HepG2 (cell line): Measurements from ENCODE around the gene RBX1. TPM values are rescaled to one million over a fixed set of nuclear protein-coding genes. Genes with fewer than 3 reads are reported as not detected.

Experiments
- ASH2L ChIP-seq: fragments of 300-600, 200-600 bp; sonication (generic); IDR thresholded peaks from 2 replicates; pipeline ENCODE4 v1.7.0; 2017; ENCODE audit warnings: low read depth, mild to moderate bottlenecking, moderate library complexity, mixed read lengths, low read length; ENCODE audit not compliant: insufficient read length
- GATA4 ChIP-seq: sonication (generic); IDR thresholded peaks from 2 replicates; pipeline ENCODE4 v1.6.1; 2016; ENCODE audit warnings: antibody characterized with exemption, low read depth, borderline replicate concordance
- MAZ ChIP-seq, 2 experiments: sonication (generic) in 1 of 2; formaldehyde crosslinking in 1 of 2; IDR thresholded peaks; 2 replicates each; pipeline versions ENCODE4 v1.5.0 to v1.6.1; 2012 to 2020; ENCODE audit warnings: low read depth in 2 of 2, mild to moderate bottlenecking in 2 of 2, borderline replicate concordance in 1 of 2, improper control_type of control experiment in 1 of 2, low read length in 1 of 2, missing genetic modification reagents in 1 of 2, moderate library complexity in 1 of 2
- NFE2 ChIP-seq: sonication (generic); formaldehyde crosslinking; IDR thresholded peaks from 2 replicates; pipeline ENCODE4 v1.4.0; 2020; ENCODE audit warnings: missing genetic modification reagents
- PCBP1 ChIP-seq: fragments of 200-400 bp; formaldehyde crosslinking; IDR thresholded peaks from 2 replicates; pipeline ENCODE4 v1.6.1; 2017; ENCODE audit warnings: mild to moderate bottlenecking, low read depth, low read length, borderline replicate concordance
- YY1 ChIP-seq: IDR thresholded peaks from 2 replicates; pipeline ENCODE4 v1.6.1; 2011; ENCODE audit warnings: low read length, low read depth, moderate library complexity, mild to moderate bottlenecking; ENCODE audit not compliant: insufficient read depth, insufficient replicate concordance
- ZNF253 ChIP-seq: sonication (generic); formaldehyde crosslinking; IDR thresholded peaks from 2 replicates; pipeline ENCODE4 v1.8.0; 2022; ENCODE audit warnings: mild to moderate bottlenecking, missing genetic modification reagents, borderline replicate concordance
- polyA plus RNA-seq, 8 experiments: library from polyadenylated mRNA; depleted of rRNA in 3 of 8; stranded (reverse) in 7 of 8; unstranded in 1 of 8; fragments of >200 nt; fragmentation: Illumina TruSeq in 4 of 8; extraction: Trizol in 4 of 8; gene quantifications; 2 replicates each; pipeline versions ENCODE4 v1.2.1 to v1.2.3, GENCODE V29; 2011 to 2016; ENCODE audit warnings: low read depth in 4 of 8, missing spikeins in 1 of 8, mixed read lengths in 1 of 8; ENCODE audit not compliant: insufficient read depth in 1 of 8
- total RNA-seq, 5 experiments: library from RNA; depleted of rRNA; stranded (reverse); fragments of >200 nt; fragmentation: Illumina TruSeq; extraction: Trizol; gene quantifications; 2 replicates each; pipeline ENCODE4 v1.2.3, GENCODE V29; 2016; ENCODE audit warnings: low read depth in 1 of 5
- TF ChIP-seq, protein P1 (sequence below): sonication (generic); formaldehyde crosslinking; IDR thresholded peaks from 2 replicates; pipeline ENCODE4 v1.4.0; 2020; ENCODE audit warnings: mild to moderate bottlenecking, missing genetic modification reagents
- TF ChIP-seq, protein P2 (sequence below): sonication (generic); formaldehyde crosslinking; IDR thresholded peaks from 2 replicates; pipeline ENCODE4 v1.5.0; 2020; ENCODE audit warnings: missing genetic modification reagents
- TF ChIP-seq, protein P3 (sequence below): sonication (generic); formaldehyde crosslinking; IDR thresholded peaks from 2 replicates; pipeline ENCODE4 v1.5.1; 2020; ENCODE audit warnings: mild to moderate bottlenecking, missing genetic modification reagents
- TF ChIP-seq, protein P4 (sequence below): IDR thresholded peaks from 2 replicates; pipeline ENCODE4 v1.4.0; 2020; ENCODE audit warnings: mild to moderate bottlenecking, missing genetic modification reagents
- TF ChIP-seq, protein P5 (sequence below): sonication (generic); formaldehyde crosslinking; IDR thresholded peaks from 2 replicates; pipeline ENCODE4 v1.4.0; 2020; ENCODE audit warnings: missing genetic modification reagents, borderline replicate concordance

The RBX1 gene
- total and polyA plus RNA-seq, 2 of the 13 experiments (the other 11 are each of a cell fraction or from before 2014, with no cell fraction given): 84.9 to 90.2 TPM

DNA sequence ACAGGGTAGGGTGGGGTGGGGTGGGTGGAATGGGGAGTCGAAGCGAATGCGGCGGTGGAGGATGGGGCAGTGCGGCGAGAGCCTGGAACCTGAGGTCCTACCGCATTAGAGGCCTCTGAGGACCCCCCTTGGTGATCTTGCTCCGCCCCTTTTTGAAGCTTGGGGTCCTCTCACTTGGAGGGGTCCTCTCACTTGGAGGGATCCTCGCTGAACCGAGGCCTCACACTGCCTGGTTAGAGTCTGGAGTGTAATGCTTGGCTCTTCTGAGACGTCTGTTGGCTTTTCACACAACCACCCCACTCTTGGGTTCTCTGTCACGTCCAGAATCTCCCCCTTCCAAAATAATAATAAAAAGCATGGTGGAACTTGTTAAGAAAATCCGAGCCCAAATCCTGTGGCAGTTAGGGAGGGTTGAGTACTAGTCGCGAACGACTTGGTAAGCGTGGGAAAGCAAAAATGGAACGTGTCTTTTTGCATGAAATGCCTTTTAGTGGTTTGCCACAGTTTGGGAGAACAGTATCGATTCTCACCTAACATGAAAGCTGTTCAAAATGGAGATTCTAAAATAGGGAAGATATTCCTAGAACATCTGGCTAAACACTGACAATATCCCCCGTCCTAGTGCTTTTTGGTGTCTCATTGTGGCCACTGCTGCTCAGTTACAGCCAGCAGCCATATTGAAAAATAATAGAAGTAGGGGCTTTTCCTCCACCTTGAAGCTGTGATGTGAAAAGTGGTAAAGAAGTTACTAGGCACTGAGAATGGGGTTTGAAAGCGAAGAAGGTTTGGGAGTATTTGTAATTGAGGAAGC lies 822 bp downstream of the RBX1 start (continued):
- TF ChIP-seq MAZ (IDR thresholded peaks at IDR 0.05; ENCODE audit: borderline replicate concordance, low read depth, low read length) (peak; percentile 14; the same call in 1 of the 2 replicates), MAZ (CRISPR knock-in tag; IDR thresholded peaks at IDR 0.05; ENCODE audit: low read depth) (no peak), PCBP1 (0 out of 2 replicates have a peak, but pooled peaks have one; percentile 3), GATA4 (no peak), NFE2 (no peak), YY1 (peak; percentile 74), ZNF253 (CRISPR knock-in tag) (no peak), ASH2L (peak; percentile 44)
- TF ChIP-seq, protein P1, sequence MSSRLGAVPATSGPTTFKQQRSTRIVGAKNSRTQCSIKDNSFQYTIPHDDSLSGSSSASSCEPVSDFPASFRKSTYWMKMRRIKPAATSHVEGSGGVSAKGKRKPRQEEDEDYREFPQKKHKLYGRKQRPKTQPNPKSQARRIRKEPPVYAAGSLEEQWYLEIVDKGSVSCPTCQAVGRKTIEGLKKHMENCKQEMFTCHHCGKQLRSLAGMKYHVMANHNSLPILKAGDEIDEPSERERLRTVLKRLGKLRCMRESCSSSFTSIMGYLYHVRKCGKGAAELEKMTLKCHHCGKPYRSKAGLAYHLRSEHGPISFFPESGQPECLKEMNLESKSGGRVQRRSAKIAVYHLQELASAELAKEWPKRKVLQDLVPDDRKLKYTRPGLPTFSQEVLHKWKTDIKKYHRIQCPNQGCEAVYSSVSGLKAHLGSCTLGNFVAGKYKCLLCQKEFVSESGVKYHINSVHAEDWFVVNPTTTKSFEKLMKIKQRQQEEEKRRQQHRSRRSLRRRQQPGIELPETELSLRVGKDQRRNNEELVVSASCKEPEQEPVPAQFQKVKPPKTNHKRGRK: no peak
- TF ChIP-seq, protein P2, sequence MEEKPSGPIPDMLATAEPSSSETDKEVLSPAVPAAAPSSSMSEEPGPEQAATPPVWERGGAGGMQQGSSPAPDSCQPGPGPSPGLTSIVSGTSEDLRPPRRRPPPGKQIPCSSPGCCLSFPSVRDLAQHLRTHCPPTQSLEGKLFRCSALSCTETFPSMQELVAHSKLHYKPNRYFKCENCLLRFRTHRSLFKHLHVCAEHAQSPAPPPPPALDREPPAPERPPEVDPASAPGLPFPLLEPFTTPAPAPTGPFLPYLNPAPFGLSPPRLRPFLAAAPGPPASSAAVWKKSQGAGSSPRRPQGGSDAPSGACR: 0 out of 2 replicates have a peak, but pooled peaks have one; percentile 10
- TF ChIP-seq, protein P3, sequence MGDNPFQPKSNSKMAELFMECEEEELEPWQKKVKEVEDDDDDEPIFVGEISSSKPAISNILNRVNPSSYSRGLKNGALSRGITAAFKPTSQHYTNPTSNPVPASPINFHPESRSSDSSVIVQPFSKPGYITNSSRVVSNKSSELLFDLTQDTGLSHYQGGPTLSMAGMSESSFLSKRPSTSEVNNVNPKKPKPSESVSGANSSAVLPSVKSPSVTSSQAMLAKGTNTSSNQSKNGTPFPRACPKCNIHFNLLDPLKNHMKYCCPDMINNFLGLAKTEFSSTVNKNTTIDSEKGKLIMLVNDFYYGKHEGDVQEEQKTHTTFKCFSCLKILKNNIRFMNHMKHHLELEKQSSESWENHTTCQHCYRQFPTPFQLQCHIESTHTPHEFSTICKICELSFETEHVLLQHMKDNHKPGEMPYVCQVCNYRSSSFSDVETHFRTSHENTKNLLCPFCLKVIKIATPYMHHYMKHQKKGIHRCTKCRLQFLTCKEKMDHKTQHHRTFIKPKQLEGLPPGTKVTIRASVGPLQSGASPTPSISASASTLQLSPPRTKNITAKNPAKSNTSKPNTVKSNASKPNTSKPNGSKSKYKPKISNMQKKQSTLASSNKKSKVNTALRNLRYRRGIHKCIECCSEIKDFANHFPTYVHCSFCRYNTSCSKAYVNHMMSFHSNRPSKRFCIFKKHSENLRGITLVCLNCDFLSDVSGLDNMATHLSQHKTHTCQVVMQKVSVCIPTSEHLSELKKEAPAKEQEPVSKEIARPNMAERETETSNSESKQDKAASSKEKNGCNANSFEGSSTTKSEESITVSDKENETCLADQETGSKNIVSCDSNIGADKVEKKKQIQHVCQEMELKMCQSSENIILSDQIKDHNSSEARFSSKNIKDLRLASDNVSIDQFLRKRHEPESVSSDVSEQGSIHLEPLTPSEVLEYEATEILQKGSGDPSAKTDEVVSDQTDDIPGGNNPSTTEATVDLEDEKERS: peak; percentile 77; the same call in 1 of the 2 replicates
- TF ChIP-seq, protein P4, sequence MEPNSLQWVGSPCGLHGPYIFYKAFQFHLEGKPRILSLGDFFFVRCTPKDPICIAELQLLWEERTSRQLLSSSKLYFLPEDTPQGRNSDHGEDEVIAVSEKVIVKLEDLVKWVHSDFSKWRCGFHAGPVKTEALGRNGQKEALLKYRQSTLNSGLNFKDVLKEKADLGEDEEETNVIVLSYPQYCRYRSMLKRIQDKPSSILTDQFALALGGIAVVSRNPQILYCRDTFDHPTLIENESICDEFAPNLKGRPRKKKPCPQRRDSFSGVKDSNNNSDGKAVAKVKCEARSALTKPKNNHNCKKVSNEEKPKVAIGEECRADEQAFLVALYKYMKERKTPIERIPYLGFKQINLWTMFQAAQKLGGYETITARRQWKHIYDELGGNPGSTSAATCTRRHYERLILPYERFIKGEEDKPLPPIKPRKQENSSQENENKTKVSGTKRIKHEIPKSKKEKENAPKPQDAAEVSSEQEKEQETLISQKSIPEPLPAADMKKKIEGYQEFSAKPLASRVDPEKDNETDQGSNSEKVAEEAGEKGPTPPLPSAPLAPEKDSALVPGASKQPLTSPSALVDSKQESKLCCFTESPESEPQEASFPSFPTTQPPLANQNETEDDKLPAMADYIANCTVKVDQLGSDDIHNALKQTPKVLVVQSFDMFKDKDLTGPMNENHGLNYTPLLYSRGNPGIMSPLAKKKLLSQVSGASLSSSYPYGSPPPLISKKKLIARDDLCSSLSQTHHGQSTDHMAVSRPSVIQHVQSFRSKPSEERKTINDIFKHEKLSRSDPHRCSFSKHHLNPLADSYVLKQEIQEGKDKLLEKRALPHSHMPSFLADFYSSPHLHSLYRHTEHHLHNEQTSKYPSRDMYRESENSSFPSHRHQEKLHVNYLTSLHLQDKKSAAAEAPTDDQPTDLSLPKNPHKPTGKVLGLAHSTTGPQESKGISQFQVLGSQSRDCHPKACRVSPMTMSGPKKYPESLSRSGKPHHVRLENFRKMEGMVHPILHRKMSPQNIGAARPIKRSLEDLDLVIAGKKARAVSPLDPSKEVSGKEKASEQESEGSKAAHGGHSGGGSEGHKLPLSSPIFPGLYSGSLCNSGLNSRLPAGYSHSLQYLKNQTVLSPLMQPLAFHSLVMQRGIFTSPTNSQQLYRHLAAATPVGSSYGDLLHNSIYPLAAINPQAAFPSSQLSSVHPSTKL (CRISPR knock-in tag): no peak
- TF ChIP-seq, protein P5, sequence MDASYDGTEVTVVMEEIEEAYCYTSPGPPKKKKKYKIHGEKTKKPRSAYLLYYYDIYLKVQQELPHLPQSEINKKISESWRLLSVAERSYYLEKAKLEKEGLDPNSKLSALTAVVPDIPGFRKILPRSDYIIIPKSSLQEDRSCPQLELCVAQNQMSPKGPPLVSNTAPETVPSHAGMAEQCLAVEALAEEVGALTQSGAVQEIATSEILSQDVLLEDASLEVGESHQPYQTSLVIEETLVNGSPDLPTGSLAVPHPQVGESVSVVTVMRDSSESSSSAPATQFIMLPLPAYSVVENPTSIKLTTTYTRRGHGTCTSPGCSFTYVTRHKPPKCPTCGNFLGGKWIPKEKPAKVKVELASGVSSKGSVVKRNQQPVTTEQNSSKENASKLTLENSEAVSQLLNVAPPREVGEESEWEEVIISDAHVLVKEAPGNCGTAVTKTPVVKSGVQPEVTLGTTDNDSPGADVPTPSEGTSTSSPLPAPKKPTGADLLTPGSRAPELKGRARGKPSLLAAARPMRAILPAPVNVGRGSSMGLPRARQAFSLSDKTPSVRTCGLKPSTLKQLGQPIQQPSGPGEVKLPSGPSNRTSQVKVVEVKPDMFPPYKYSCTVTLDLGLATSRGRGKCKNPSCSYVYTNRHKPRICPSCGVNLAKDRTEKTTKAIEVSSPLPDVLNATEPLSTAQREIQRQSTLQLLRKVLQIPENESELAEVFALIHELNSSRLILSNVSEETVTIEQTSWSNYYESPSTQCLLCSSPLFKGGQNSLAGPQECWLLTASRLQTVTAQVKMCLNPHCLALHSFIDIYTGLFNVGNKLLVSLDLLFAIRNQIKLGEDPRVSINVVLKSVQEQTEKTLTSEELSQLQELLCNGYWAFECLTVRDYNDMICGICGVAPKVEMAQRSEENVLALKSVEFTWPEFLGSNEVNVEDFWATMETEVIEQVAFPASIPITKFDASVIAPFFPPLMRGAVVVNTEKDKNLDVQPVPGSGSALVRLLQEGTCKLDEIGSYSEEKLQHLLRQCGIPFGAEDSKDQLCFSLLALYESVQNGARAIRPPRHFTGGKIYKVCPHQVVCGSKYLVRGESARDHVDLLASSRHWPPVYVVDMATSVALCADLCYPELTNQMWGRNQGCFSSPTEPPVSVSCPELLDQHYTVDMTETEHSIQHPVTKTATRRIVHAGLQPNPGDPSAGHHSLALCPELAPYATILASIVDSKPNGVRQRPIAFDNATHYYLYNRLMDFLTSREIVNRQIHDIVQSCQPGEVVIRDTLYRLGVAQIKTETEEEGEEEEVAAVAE (CRISPR knock-in tag): peak; percentile 2; the same call in 1 of the 2 replicates
